ENCODE data around the gene CWC25. TPM values are rescaled to one million over a fixed set of nuclear protein-coding genes. Genes with fewer than 3 reads are reported as not detected.

Gene CWC25
- total RNA-seq, 1 experiment from 2014 or later: 23.9 TPM

- intact Hi-C loops (cut with micrococcal nuclease): no loop called here
- H3K79me2 ChIP-seq (ENCODE audit: insufficient read depth, low read length): peaks cover 34% of the 10 kb centered on the region
- H3K4me1 ChIP-seq (ENCODE audit: control insufficient read depth in 1 of 2, insufficient read depth in 2 of 2, low read length in 2 of 2): no peaks in the 10 kb centered on the region
- no TSS peak for BruUV-seq (replicated peaks)
- TF ChIP-seq CTCF (IDR thresholded peaks at IDR 0.05 in 2 of 3, conservative IDR thresholded peaks at IDR 0.05 in 1 of 3; ENCODE audit: borderline replicate concordance in 1 of 3, insufficient read depth in 1 of 3, low read depth in 2 of 3, low read length in 2 of 3): peak in 2 of 3 experiments; percentile 28 to 36; a peak in 2 of 6 replicates
- TF ChIP-seq SRF (IDR thresholded peaks at IDR 0.05; ENCODE audit: low read depth): no peak
- 0 out of 2 replicates have a peak, but pooled peaks have one; percentile 5 for TF ChIP-seq RAD21 (IDR thresholded peaks at IDR 0.05; ENCODE audit: low read depth)
- peaks cover 25 to 27% of the 10 kb centered on the region in 2 experiments for H3K36me3 ChIP-seq (ENCODE audit: control insufficient read depth in 1 of 2, insufficient read depth in 2 of 2, low read length in 2 of 2)
- no peaks in the 10 kb centered on the region for H3K9me2 ChIP-seq (ENCODE audit: insufficient read depth)
- no peaks in the 10 kb centered on the region for H3K27me3 ChIP-seq (ENCODE audit: insufficient read depth, low read length)
- H2AFZ ChIP-seq (ENCODE audit: low read depth, low read length, poor library complexity, severe bottlenecking): no peak overlapping the region
- H3K4me2 ChIP-seq (ENCODE audit: low read length): no peak overlapping the region
- H3K27ac ChIP-seq (ENCODE audit: low read depth, low read length): no peak overlapping the region
- ChIA-PET CTCF (no interaction called here), POLR2A (no interaction called here), RAD21 (ENCODE audit: low non-redundant PET in 1 of 2, low total read pairs in 2 of 2, uncharacterized antibody in 2 of 2, unreplicated experiment in 2 of 2) (no interaction called here)
- H3K4me3 ChIP-seq (replicated peaks in 1 of 2; ENCODE audit: low read depth in 1 of 2, low read length in 2 of 2): no peak overlapping the region
- no peak for DNase-seq (ENCODE audit: low read depth, low spot score)
- no peaks in the 10 kb centered on the region for H3K9me3 ChIP-seq (ENCODE audit: control insufficient read depth in 1 of 2, insufficient read depth in 1 of 2, low read depth in 1 of 2, low read length in 2 of 2)
- H4K20me1 ChIP-seq (ENCODE audit: insufficient read depth): no peaks in the 10 kb centered on the region
- ATAC-seq: peak; percentile 60
- H3K9ac ChIP-seq (ENCODE audit: low read length): no peak overlapping the region
These were observed 9.4 kb downstream of the CWC25 start for GRCh38 chr17:38815576-38816193.

- ChIA-PET POLR2A (interaction anchor here (0.5 kb wide), 1 partner anchor 14 kb away, joined by 3 read pairs; no protein-coding TSS in a partner anchor), CTCF (no interaction called here), RAD21 (ENCODE audit: low non-redundant PET in 1 of 2, low total read pairs in 2 of 2, uncharacterized antibody in 2 of 2, unreplicated experiment in 2 of 2) (no interaction called here)
- no peak for ATAC-seq
- no TSS peak for BruUV-seq (replicated peaks)
- Histone ChIP-seq H4K20me1 (ENCODE audit: insufficient read depth) (no peaks in the 10 kb centered on the region), H3K36me3 (ENCODE audit: control insufficient read depth in 1 of 2, insufficient read depth in 2 of 2, low read length in 2 of 2) (peaks cover 40 to 45% of the 10 kb centered on the region in 2 experiments), H3K79me2 (ENCODE audit: insufficient read depth, low read length) (no peaks in the 10 kb centered on the region; the same call in 1 of the 2 replicates), H3K9me3 (ENCODE audit: control insufficient read depth in 1 of 2, insufficient read depth in 1 of 2, low read depth in 1 of 2, low read length in 2 of 2) (no peaks in the 10 kb centered on the region), H2AFZ (ENCODE audit: low read depth, low read length, poor library complexity, severe bottlenecking) (no peak overlapping the region), H3K9ac (ENCODE audit: low read length) (no peak overlapping the region), H3K27ac (ENCODE audit: low read depth, low read length) (no peak overlapping the region), H3K27me3 (ENCODE audit: insufficient read depth, low read length) (no peaks in the 10 kb centered on the region), H3K4me1 (ENCODE audit: control insufficient read depth in 1 of 2, insufficient read depth in 2 of 2, low read length in 2 of 2) (no peaks in the 10 kb centered on the region), H3K4me3 (replicated peaks in 1 of 2; ENCODE audit: low read depth in 1 of 2, low read length in 2 of 2) (no peak overlapping the region), H3K4me2 (ENCODE audit: low read length) (no peak overlapping the region), H3K9me2 (ENCODE audit: insufficient read depth) (no peaks in the 10 kb centered on the region)
- TF ChIP-seq EZH2phosphoT487 (IDR thresholded peaks at IDR 0.05; ENCODE audit: borderline replicate concordance) (no peak), EGR1 (IDR thresholded peaks at IDR 0.05; ENCODE audit: low read depth) (no peak), SP1 (IDR thresholded peaks at IDR 0.05; ENCODE audit: low read depth) (no peak), MAX (IDR thresholded peaks at IDR 0.05) (no peak), ELF1 (IDR thresholded peaks at IDR 0.05; ENCODE audit: borderline replicate concordance, low read depth) (no peak), CEBPB (IDR thresholded peaks at IDR 0.05; ENCODE audit: low read depth) (no peak), POLR2AphosphoS5 (IDR thresholded peaks at IDR 0.05; ENCODE audit: low read depth, low read length) (no peak)
- intact Hi-C loops (cut with micrococcal nuclease): no loop called here
- no peak for DNase-seq (ENCODE audit: low read depth, low spot score)
These were observed 15.3 kb downstream of the CWC25 start for GRCh38 chr17:38809828-38810227.
